Measurements from ENCODE around the gene PARP14. TPM values are rescaled to one million over a fixed set of nuclear protein-coding genes. Genes with fewer than 3 reads are reported as not detected.
"Not testable (repeated sequence)": the region's sequence is repeated elsewhere in the genome, so short reads cannot be mapped to it uniquely, and the experiment has no call there.

Gene PARP14
- total RNA-seq, 1 donor from 2014 or later = 11.2 TPM

GRCh38 chr3:122677216-122677615, 3.4 kb upstream of the PARP14 start:
- no peak for DNase-seq

- no peak for DNase-seq
Observed at GRCh38 chr3:122678506-122678905, 2.1 kb upstream of the PARP14 start.

- peak; percentile 49 for DNase-seq
Observed at GRCh38 chr3:122679085-122679881, 1.4 kb upstream of the PARP14 start.

DNA sequence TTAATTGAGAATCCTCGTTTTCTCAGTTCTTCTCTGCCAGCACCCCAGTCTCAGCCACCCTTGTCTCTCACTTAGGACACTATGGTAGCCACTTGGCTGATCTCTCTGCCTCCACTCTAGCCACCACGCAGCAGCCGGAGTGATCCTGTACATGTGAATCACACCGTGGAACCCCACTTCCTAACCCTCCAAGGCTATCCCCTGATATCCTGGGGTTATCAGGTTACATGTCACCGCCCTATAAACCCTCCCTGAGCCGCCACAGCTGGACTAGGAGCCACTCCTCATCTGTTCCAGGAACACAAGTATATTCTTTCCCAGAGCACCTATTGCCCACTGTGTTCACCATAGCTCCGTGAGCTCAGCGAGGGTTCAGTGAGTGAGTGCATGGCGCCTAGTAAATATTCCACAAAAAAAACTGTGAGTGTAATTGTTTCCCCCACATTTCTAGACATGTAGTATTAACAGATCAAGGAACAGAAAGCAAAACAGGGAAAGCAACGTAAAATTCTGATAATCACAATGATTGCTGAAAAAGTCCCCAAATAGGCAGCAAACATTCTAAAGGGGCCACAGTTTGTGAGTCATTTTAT, 661 bp upstream of the PARP14 start:
- no peak for DNase-seq

- no peak for DNase-seq
Observed at GRCh38 chr3:122681284-122681973, 790 bp downstream of the PARP14 start.

GRCh38 chr3:122681974-122682409, 1.4 kb downstream of the PARP14 start:
- DNase-seq = no peak

GRCh38 chr3:122682778-122683411, 2.3 kb downstream of the PARP14 start:
- DNase-seq = not testable (repeated sequence)

DNA sequence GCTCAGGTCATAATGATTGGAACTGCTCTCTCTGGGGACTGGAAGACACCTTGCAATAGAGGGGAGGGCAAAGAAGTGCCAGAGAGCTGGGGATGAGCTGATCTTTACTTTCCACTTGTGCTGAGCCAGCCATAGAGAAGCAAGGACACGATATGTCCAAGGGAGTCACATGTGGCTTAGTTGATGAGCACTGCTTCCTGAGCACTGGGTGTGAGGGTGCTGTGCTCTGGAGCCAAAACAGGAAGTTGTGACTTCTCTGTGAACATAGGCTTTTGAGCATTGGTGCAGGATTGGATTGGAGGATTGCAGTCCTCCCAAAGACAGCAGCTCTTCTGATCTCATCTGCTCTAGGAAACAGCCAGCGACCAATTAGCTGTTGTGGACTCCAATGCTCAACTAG, 6.7 kb downstream of the PARP14 start:
- no peak for DNase-seq

DNA sequence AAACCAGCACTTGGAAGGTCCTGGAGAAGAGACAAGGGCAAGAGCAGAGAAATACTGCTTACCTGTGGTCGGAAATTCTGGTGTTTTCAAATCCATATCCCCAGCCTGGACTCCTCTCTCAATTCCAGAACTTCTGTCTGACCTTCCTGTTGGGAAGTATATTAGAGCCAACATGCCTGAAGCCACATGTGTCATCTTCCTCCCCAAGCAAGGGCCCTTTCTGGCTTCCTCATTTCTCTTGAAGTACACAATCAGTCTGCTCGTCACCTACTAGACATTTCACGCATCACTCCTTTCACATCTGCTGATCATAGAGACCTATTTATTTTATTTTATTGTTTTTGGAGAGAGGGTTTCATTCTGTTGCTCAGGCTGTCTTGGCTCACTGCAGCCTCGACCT, 8.4 kb downstream of the PARP14 start:
- no peak for DNase-seq

DNA sequence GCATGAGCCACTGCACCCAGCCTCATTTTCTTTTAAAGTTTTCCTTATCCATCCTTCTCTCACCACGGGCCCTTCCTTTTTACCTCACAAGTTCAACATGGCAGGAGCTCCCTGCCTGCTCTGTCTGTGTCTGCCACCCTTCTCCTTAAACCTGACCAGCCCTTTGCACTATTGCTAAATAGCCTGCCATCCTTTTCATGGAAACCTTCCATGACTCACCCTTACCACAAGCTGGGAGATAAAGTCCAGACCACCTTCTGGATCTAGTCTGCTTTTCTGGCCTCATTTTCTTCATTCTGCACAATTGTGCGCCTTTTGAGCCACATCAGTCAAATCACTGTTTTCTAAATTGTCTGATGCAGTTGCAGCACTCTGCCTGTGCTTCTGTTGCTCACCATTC, 8.9 kb downstream of the PARP14 start:
- no peak for DNase-seq

DNA sequence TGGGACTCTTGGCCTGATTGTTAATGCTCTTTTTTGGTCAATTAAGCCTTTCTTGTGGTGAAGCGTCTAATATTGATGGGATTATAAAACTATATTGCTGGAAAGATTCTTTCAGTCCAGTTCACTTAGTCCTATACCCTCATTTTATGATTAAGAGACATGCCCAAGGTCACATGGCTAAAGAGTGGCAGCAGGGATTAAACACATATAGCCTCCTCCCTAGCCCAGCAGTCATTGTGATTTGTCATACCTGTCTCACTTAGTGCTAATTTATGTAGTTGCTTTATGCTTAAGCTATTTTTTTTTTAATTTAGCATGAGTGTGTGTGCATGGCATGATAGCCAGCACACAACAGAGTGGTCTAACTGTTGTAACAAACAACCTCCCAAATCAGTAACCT, 9.5 kb downstream of the PARP14 start:
- no peak for DNase-seq

DNA sequence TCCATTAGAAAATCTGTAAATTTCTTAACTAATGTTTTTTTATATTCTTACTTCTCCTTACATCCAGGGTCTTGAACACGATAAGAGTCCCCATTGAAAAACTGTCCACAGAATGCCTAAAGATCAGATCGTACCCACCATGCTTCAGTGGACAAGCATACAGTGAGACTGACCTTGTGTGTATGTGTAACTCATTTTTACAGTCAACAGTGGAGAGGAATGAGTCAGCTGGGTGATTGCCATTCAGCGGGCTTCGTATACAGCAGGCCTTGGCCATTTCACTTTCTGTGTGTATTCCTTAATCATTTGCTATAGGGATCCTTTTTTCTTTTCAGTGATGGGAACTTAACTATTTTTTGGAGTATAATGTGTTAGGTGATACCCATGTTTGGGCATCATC, 10.6 kb downstream of the PARP14 start:
- DNase-seq = no peak

DNA sequence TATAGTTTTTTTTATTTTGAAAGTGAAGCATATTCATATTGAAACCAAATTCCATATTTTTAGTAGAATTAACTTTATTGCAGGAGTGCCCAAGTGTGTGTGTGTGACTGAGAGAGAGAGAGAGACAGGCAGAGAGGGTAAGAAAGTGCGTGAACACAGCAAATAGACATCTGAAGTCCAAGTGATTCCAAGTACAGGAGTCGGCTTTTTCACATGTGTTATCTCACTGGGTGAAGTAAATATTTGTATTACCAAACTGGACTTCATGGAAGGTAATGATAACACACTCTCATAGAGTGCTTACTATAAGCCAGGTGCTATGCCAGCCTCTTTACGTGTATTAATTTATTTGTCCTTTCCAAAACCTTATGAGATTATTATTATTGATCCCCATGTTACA, 12.0 kb downstream of the PARP14 start:
- DNase-seq = no peak

DNA sequence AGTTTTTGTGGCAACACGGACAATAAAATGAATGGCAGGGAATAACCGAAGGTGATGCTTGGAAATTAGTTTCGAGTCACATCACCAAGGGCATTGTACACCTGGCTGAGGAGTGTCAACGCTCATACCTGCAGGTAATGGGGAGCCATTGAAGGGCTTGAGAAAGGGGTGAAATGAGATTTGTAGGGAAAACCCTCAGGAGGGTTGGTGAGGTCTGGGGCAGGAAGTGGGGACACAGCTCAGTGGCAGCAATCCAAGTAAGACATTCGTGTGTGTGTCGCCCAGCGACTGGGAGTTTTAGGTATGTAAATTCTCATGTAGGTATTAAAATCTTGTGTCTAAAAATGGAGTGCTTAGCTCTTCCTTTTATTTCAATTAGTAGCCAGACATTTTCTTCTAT, 14.3 kb downstream of the PARP14 start:
- DNase-seq = no peak

- DNase-seq = no peak
Observed at GRCh38 chr3:122695927-122696561, 15.4 kb downstream of the PARP14 start.

DNA sequence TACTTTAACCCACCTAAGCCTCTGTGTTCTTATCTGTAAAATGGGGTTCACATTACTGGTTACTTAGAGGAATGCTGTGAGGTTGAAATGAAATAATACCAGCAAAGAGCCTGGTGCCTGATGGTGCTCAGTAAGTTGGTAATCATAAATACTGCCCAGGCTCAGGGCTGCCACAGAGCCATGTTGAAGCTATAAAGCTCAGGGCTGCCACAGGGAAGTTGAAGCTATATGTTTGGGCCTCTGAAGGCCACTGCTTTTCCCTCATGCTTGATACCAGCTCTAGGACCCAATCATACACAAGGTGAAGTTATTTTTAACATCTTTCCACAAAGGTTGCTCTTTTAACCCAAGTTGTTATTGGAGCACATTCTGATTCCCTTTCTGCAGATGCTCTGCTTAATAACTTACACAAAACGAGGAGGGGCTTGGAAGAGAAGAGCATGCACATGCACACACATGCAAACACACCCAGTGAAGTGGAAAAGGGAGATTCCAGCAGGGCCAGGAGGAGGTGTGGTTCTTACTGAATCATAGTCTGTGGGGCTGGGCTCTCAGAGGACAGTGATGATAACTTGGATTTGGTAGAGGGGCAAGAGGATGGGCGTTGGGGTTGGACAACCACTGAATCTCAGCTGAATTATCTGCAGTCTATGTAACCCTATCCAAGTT, 17.4 kb downstream of the PARP14 start:
- no peak for DNase-seq

GRCh38 chr3:122700193-122700592, 19.6 kb downstream of the PARP14 start:
- DNase-seq = no peak

GRCh38 chr3:122705379-122705778, 24.7 kb downstream of the PARP14 start:
- DNase-seq = no peak

DNA sequence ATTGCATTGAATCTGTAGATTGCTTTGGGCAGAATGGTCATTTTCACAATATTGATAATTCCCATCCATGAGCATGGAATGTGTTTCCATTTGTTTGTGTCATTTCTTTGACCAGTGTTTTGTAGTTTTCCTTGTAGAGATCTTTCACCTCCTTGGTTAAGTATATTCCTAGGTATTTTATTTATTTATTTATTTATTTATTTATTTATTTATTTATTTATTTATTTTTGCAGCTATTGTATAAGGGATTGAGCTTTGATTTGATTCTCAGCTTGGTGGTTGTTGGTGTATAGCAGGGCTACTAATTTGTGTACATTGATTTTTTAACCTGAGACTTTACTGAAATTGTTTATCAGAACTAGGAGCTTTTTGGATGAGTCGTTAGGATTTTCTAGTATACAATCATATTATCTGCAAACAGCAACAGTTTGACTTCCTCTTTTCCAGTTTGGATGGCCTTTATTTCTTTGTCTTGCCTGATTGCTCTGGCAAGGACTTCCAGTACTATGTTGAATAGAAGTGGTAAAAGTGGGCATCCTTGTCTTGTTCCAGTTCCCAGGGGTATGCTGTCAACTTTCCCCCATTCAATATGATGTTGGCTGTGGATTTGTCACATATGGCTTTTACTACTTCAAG, 30.1 kb downstream of the PARP14 start:
- DNase-seq = not testable (repeated sequence)

- no peak for DNase-seq
Observed at GRCh38 chr3:122714273-122714672, 33.6 kb downstream of the PARP14 start.

DNA sequence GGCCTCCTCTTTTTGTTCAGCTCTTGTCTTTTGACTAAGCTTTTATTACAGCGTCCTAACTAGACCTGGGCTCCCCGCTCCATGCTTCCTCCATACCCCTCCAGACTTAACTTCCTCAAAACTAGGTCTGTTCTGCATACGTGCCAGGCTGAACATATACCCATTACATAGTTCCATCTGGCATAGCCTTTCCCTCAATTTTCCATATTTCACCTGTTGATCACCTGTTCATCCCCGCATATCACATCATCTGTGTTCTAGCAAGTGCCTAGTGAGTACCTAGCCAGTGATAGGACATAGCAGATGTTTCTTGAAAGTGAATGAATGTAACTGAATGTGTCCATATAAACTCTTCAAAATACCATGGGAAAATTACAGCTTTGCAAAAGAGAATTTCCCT, 36.0 kb downstream of the PARP14 start:
- DNase-seq = no peak
